GM21737 (cell line): Measurements from ENCODE around the gene SH2D2A.

ENCODE experiments used
- ATAC-seq: cut with Tn5 transposase; IDR thresholded peaks from one replicate; pipeline ENCODE4 v1.9.1; 2021; ENCODE audit warnings: mild to moderate bottlenecking, moderate library complexity; ENCODE audit not compliant: unreplicated experiment

Gene SH2D2A

DNA sequence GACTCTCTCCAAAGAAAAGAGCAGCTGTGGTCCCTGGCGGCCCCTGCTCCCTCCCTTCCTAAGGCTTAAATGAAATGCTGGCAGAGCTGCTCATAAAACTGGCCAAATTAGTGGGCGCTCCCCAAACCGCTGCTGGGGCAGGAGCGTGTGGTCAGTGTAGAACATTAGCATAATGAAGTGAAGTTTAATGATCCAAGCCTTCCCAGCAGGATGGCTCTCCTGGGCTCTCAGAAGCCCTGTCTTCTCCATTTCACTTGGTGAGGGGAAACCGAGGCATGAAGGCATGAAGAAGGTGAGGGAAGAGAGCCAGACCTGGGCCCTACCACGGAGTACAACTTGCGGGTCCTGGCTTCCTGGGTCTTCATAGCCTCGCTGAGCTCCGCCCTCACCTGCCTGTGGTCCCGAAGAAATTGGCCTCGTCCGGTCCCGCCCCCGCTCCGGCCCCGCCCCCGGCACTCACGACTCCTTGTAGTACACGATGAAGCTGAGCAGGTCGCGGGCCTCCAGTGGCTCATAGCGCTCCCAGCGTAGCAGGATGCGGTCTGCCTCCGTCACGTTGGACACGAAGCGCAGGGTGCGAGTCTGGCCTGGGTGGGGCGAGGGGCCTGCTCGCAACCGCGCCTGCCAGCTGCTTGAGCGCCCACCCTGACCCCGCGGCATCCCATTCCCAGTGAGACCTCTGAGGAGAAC, 32.0 kb upstream of the SH2D2A start:
- ATAC-seq, result no peak

DNA sequence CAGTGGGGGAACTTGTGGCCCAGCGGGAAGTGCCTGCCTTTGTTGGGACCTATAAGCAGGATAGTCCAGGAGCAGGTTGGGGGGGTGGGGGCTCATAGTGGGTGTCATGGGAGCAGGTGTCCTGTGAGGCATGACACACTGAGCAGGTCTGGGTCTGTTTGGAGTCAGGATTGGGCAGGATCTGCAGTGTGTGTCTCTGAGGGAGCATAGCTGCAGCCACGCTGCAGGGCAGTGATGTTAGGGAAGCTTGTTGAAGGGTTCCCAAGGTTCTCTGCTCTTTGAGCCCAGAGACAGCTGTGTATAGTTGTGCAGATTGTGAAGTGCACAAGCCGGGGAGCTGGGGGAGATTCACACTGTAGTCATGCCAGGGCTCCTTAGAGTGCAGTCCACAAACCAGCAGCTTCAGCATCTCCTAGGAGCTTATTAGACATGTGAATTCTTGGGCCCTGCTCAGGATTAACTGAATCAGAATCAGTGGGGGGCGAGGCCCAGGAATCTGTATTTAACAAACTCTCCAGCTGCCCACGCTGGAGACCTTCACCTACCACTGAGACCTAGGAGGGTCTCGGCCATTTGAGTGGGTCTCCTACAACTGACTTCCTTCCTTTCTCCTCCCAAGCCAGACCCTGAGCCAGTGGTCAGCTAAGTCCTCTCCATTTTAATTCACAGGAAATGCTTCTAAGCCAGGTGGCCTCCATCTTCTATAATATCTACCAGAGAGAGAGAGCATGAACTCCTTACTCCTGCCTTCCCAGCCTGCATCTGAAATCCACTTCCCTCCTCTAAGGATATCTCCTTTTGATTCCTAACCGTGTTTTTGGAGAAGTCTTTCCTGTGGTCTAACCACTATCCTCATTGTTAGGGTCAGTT, 31.2 kb upstream of the SH2D2A start:
- ATAC-seq, result no peak

DNA sequence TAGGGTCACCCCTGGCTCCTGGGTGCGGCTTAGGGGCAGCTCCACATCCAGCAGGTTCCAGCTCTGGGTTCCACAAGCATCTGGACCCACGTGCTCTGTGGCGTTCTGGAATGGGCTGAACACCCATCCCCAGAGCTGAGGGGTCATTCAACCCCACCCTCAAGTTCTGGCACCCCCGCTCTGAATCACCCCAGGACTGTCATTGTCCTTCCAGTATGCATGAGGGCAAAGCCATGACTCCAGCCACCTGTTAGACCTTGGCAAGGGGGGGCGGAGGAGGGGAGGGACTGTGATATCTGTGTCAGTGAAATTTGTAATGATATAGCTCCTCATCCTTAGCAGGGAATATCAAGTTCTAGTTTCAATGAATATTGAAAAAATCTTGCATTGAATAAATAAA, 30.0 kb upstream of the SH2D2A start:
- ATAC-seq, result no peak

DNA sequence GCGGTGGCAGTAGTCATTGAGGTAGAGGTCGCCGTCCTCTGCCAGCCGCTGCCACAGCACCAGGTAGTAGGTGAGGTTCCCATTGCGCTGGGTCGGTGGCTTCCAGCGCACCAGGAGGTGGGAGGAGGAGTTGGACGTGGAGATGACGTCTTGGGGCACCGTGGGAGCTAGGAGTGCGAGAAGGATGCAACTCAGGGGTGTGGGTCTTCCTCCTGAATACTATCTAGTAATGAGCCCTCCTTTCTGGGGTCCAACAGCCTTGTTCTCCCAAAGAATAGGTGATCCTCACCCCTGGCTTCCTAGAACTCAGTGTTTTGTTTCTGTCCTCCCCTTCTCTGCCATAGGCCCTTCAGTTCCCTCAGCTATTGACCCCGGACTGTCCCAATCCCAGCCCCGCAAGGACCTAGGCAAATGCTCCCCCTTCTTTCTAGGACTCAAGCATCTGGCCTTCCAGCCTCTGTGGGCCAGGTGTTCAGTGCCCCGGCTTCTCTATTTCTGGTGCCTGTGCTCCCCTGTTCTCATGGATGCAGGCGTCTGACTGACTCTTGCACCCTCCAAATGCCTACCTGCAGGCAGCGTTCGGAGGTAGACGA, 29.4 kb upstream of the SH2D2A start:
- no peak for ATAC-seq

GRCh38 chr1:156845055-156845952, 28.7 kb upstream of the SH2D2A start:
- no peak for ATAC-seq

- ATAC-seq, result no peak
Measured at GRCh38 chr1:156844638-156845037, 28.0 kb upstream of the SH2D2A start.

GRCh38 chr1:156844102-156844501, 27.5 kb upstream of the SH2D2A start:
- ATAC-seq, result no peak

DNA sequence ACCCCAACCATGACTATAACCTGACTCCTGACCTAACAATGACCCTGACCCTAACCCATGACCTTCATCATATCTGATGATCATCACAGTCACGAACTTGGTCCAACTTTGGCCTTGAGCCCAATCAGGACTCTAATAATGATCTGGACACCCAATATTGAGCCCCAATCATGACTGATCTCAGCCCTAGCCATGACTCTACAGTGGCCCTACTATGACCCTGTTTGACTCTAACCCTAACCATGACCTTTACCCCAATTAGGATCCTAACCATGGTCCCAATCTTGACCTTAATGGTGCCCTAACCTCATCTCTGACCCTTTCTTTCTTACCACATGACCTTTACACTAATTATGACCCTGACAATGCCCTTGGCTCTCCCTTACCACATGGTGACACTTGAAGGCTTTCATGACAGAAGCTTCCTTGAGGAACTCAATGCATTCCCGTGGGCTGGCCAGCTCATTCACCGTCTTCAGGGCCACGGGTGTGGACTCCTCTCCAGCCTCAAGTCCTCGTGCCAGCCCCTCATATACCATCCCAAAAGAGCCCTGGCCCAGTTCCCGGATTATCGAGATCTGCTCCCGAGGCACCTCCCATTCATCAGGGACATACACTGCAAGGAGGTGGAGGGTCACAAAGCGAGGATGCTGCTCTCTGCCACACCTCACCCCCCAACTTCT, 26.1 kb upstream of the SH2D2A start:
- ATAC-seq, result no peak

DNA sequence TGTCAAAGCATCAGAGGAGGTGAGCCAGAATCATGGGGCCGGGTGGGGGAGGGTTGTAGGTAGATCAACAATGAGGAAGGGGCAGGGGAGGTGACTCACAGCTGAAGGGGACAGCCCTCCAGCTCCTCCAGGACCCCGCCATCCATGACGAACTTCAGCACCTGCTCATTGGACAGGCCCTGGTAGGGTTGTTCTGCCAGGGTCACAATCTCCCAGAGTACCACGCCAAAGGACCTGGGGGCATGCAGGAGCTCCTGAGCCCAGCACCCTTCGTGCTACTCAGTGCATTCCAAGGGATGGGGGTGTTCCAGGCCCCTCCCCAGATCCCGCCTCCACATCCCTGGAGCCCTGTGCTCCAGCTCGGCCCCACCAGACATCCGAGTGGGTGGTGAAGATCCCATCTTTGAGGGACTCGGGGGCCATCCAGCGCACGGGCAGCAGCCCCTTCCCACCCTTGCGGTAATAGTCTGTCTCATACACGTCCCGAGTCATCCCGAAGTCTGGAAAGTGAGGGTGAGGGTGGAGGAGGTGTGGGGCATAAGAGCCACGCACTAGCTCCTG, 24.7 kb upstream of the SH2D2A start:
- ATAC-seq, result no peak

- no peak for ATAC-seq
Measured at GRCh38 chr1:156840898-156841279, 24.2 kb upstream of the SH2D2A start.

DNA sequence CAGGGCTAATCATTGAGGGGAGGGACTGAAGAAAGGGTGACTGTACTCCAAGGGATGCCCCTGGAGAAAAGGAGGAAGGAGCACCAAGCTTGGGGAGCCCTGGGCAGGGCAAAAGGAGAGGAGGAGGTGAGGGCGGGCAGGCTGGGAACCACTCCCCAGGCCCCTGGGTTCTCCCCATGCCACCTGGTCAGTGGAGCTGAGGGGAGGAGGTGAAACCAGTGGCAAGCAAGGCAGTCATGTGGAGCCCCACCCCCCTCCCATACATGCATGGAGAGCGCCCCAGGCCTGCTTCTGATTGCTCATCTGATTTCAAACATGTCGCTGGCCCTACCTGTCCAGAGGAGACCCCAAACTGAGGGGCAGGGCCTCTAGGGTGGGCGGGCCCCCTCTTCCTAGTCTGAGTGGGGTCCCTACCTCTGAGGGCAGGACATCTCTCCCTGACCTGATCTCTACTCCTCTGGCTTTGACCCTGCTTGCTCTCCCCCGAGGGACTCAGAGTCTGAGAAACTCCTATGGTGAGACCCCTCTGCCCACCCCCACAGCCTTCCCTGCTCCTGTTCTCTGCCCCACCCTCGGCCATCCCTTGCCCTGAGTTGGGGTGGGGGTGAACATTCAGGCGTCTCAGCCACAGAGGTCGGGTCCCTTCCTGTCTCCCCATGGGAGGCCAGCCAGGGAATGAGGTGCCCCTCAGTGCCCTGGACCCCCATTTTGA, 23.7 kb upstream of the SH2D2A start:
- no peak for ATAC-seq

DNA sequence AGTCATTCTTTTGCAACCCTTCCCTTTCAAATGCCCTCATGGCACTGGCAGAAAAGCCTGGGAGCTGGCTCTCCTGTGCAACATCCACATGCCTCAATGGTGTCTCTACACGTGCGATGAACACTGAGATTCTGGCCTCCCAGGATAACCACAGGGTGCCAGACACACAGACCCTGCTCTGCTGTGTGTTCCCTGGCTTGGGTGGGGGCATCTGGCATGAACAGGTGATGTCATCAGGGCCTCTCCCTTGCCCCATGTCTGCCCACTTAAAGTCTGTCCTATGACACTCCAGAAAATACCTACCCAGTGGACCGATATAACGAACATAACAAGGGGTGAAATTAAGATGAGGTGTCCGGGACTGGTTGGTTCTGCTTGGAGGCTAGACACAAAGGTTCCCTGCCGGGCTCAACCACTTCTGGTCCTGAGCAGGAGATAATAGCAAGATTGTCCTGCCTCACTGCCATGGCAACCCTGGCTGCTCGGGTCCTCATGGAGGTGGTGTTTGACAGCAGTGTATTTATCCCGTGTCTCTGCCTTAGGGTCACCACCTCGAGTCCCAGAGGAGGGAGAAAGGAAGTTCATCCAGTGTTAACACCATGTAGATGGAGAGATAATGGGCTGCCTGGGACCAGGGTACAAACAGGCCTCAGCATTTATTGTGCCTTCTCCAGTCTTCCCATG, 22.9 kb upstream of the SH2D2A start:
- no peak for ATAC-seq

DNA sequence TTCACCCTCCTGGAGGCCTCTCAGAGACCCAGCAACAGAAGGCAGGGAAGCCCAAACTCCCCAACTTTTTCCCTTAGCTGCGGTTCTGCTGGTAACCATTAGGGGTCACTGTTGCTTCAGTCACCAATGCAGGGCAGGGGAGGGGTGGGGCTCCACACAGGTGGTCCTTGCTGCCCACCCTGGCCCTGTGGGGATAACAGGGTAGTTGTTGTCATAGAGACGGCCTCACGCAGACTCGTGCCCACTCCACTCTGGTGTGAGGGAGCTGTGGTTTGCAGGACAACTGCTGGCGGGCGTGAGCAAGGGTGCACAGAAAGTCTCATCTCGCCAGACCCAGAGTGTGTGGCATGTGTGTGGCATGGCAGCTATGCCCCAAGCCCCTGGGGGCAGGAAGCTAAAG, 22.3 kb upstream of the SH2D2A start:
- no peak for ATAC-seq

DNA sequence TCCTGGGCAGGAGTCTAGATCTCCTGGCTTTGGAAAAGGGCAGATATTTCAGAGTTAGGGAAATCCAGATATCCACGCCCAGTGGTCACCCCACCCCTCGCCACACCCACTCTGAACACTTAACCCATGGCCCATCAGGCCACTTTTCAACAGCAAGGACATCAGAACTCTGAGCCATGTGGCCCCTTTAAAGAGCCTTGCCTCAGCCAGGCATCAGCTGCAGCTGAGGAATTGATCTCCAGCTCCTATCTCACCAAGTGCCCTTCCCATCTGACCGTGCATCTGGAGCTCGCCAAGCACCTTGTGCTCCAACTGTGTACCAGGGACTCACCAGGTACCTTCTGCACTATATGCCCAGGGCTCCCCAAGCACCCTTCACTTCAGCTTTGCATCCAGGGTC, 20.2 kb upstream of the SH2D2A start:
- ATAC-seq, result no peak

- ATAC-seq, result no peak
Measured at GRCh38 chr1:156836041-156836654, 19.5 kb upstream of the SH2D2A start.

GRCh38 chr1:156834322-156834721, 17.7 kb upstream of the SH2D2A start:
- no peak for ATAC-seq

- no peak for ATAC-seq
Measured at GRCh38 chr1:156833603-156834002, 17.0 kb upstream of the SH2D2A start.

- no peak for ATAC-seq
Measured at GRCh38 chr1:156832434-156832833, 15.8 kb upstream of the SH2D2A start.
